ENCODE results near the gene FAM83B.
"Not testable (repeated sequence)": the region's sequence is repeated elsewhere in the genome, so short reads cannot be mapped to it uniquely, and the experiment has no call there.

The FAM83B gene

DNA sequence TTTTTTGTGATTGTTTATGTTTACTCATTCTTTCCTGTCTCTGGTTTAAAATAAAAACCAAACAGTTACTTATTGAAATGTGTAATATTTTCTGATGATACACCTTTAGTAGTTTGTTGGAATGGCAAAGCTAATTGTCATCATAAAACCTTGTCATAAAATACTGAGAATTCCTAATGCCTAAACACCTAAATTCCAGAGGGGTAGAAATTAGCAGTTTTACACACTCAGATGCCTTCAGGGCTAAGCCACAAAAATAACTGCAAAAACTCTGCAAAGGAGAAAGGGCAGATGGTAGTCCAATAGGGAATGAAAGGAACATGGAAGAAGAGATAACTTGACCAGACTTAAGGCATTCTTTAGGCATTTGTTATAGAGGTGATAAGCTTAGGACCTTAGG is 30.3 kb downstream of the FAM83B start:
- no peak for FAIRE-seq
- DNase-seq (ENCODE audit: insufficient read length, low spot score) = no peak
- TF ChIP-seq PAX5 (IDR thresholded peaks at IDR 0.05; ENCODE audit: insufficient read depth, low read length, severe bottlenecking) = no peak
- TF ChIP-seq POLR2A (IDR thresholded peaks at IDR 0.05; ENCODE audit: low read depth, low read length) = no peak
- no peak for TF ChIP-seq TAF1 (IDR thresholded peaks at IDR 0.05; ENCODE audit: low read depth, low read length)
- TF ChIP-seq SPI1 (IDR thresholded peaks at IDR 0.05; ENCODE audit: low read depth, low read length) = no peak
- TF ChIP-seq POU2F2 (IDR thresholded peaks at IDR 0.05; ENCODE audit: low read depth, low read length) = no peak
- TF ChIP-seq POLR2AphosphoS5 (IDR thresholded peaks at IDR 0.05; ENCODE audit: low read depth, low read length) = no peak

GRCh38 chr6:54877713-54878317 is 31.2 kb downstream of the FAM83B start:
- DNase-seq (ENCODE audit: insufficient read length, low spot score) (no peak), FAIRE-seq (no peak)
- TF ChIP-seq TAF1 (IDR thresholded peaks at IDR 0.05; ENCODE audit: low read depth, low read length) (no peak), PAX5 (IDR thresholded peaks at IDR 0.05; ENCODE audit: insufficient read depth, low read length, severe bottlenecking) (no peak), POU2F2 (IDR thresholded peaks at IDR 0.05; ENCODE audit: low read depth, low read length) (no peak), POLR2A (IDR thresholded peaks at IDR 0.05; ENCODE audit: low read depth, low read length) (no peak), SPI1 (IDR thresholded peaks at IDR 0.05; ENCODE audit: low read depth, low read length) (no peak)

GRCh38 chr6:54878718-54879117 is 32.1 kb downstream of the FAM83B start:
- FAIRE-seq = no peak
- no peak for TF ChIP-seq POLR2AphosphoS5 (IDR thresholded peaks at IDR 0.05; ENCODE audit: low read depth, low read length)
- no peak for DNase-seq (ENCODE audit: insufficient read length, low spot score)

- no peak for FAIRE-seq
- DNase-seq (ENCODE audit: insufficient read length, low spot score) = no peak
- no peak for TF ChIP-seq SPI1 (IDR thresholded peaks at IDR 0.05; ENCODE audit: low read depth, low read length)
- no peak for TF ChIP-seq POU2F2 (IDR thresholded peaks at IDR 0.05; ENCODE audit: low read depth, low read length)
- TF ChIP-seq POLR2AphosphoS5 (IDR thresholded peaks at IDR 0.05; ENCODE audit: low read depth, low read length) = no peak
- no peak for TF ChIP-seq POLR2A (IDR thresholded peaks at IDR 0.05; ENCODE audit: low read depth, low read length)
- no peak for TF ChIP-seq PAX5 (IDR thresholded peaks at IDR 0.05; ENCODE audit: insufficient read depth, low read length, severe bottlenecking)
Observed at GRCh38 chr6:54879188-54879985, 32.8 kb downstream of the FAM83B start.

GRCh38 chr6:54881067-54881730 is 34.6 kb downstream of the FAM83B start:
- DNase-seq (ENCODE audit: insufficient read length, low spot score) (no peak), FAIRE-seq (no peak)
- TF ChIP-seq POU2F2 (IDR thresholded peaks at IDR 0.05; ENCODE audit: low read depth, low read length) (no peak), POLR2AphosphoS5 (IDR thresholded peaks at IDR 0.05; ENCODE audit: low read depth, low read length) (no peak), POLR2A (IDR thresholded peaks at IDR 0.05; ENCODE audit: low read depth, low read length) (no peak), TAF1 (IDR thresholded peaks at IDR 0.05; ENCODE audit: low read depth, low read length) (no peak), PAX5 (IDR thresholded peaks at IDR 0.05; ENCODE audit: insufficient read depth, low read length, severe bottlenecking) (no peak), SPI1 (IDR thresholded peaks at IDR 0.05; ENCODE audit: low read depth, low read length) (no peak)

DNA sequence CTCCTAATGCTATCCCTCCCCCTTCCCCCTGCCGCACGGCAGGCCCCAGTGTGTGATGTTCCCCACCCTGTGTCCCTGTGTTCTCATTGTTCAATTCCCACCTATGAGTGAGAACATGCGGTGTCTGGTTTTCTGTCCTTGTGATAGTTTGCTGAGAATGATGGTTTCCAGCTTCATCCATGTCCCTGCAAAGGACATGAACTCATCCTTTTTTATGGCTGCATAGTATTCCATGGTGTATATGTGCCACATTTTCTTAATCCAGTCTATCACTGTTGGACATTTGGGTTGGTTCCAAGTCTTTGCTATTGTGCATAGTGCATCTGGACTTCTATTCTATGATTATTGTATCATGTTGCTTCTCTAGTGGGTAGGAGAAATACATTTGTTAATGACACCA is 35.3 kb downstream of the FAM83B start:
- DNase-seq (ENCODE audit: insufficient read length, low spot score); FAIRE-seq: not testable (repeated sequence)

DNA sequence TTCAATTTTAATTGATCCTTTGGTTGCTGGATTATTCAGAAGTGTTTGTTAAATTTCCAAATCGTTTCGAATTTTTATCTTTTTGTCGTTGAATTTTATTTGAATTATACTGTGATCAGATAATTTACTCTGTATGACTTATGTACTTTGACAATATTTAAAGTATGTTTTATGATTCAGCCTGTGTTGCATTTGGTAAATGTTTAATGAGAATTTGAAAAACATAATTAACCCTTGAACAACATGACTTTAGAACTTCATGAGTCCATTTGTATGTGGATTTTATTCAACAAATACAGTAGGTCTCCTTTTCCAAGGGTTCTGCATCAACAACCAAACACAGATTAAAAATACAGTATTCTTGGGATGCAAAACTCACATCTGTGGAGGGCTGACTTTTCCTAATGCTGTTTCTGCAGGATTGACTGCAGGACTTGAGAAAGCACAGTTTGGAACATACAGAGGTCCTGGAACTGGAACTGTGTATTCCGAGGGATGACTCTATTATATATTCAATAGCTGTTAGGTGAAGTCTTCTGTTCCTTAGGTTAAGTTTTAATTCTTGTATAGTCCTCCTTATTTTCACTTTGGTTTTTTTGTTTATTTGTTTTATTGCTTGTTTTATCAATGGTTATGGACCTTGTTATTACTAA is 40.5 kb downstream of the FAM83B start:
- no peak for FAIRE-seq
- DNase-seq (ENCODE audit: insufficient read length, low spot score) = no peak
- TF ChIP-seq POU2F2 (IDR thresholded peaks at IDR 0.05; ENCODE audit: low read depth, low read length) = no peak
- TF ChIP-seq SPI1 (IDR thresholded peaks at IDR 0.05; ENCODE audit: low read depth, low read length) = no peak

DNA sequence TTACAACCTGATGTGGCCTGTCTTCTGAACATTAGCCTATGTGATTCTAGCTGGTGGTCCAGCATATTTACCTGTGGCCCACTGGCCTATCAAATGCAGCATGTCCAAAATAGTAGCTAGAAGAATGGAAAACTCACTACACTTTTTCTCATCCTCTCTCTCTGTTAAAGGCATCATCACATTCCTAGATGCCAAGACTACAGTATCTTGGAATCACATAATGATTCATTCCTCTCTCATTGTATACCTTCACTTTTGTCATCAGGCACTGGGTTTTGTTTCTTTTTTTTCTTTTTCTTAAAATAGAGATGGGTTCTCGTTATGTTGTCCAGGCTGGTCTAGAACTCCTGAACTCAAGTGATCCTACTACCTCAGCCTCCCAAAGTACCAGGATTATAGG is 45.0 kb downstream of the FAM83B start:
- FAIRE-seq (no peak), DNase-seq (ENCODE audit: insufficient read length, low spot score) (no peak)
- TF ChIP-seq TAF1 (IDR thresholded peaks at IDR 0.05; ENCODE audit: low read depth, low read length) (no peak), POLR2A (IDR thresholded peaks at IDR 0.05; ENCODE audit: low read depth, low read length) (no peak), POU2F2 (IDR thresholded peaks at IDR 0.05; ENCODE audit: low read depth, low read length) (no peak), POLR2AphosphoS5 (IDR thresholded peaks at IDR 0.05; ENCODE audit: low read depth, low read length) (no peak), PAX5 (IDR thresholded peaks at IDR 0.05; ENCODE audit: insufficient read depth, low read length, severe bottlenecking) (no peak), SPI1 (IDR thresholded peaks at IDR 0.05; ENCODE audit: low read depth, low read length) (no peak)

GRCh38 chr6:54892831-54893230 is 46.3 kb downstream of the FAM83B start:
- DNase-seq (ENCODE audit: insufficient read length, low spot score) = no peak
- FAIRE-seq = no peak
- no peak for TF ChIP-seq POU2F2 (IDR thresholded peaks at IDR 0.05; ENCODE audit: low read depth, low read length)
- no peak for TF ChIP-seq SPI1 (IDR thresholded peaks at IDR 0.05; ENCODE audit: low read depth, low read length)
- no peak for TF ChIP-seq TAF1 (IDR thresholded peaks at IDR 0.05; ENCODE audit: low read depth, low read length)
- TF ChIP-seq POLR2AphosphoS5 (IDR thresholded peaks at IDR 0.05; ENCODE audit: low read depth, low read length) = no peak
- TF ChIP-seq PAX5 (IDR thresholded peaks at IDR 0.05; ENCODE audit: insufficient read depth, low read length, severe bottlenecking) = no peak
- TF ChIP-seq POLR2A (IDR thresholded peaks at IDR 0.05; ENCODE audit: low read depth, low read length) = no peak

DNA sequence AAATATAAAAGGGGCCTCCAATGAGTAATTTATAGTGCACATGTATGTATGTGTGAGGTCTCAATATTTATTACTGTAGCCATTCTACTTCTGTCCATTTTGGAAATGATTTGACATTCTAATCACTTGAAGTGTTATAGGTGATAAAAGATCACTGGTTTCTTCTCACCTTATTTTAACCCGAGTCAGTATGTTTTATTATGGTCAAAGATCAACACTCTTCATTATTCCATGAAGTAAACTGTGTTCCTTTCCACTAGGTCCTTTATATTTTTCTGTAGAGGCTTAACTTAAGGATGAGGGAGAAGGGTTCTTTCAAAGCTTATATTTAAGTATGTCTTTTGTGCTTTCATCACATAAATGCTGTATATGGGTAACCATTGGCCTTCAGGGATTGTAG is 47.2 kb downstream of the FAM83B start:
- TF ChIP-seq TAF1 (IDR thresholded peaks at IDR 0.05; ENCODE audit: low read depth, low read length) (no peak), SPI1 (IDR thresholded peaks at IDR 0.05; ENCODE audit: low read depth, low read length) (no peak), POLR2AphosphoS5 (IDR thresholded peaks at IDR 0.05; ENCODE audit: low read depth, low read length) (no peak), POLR2A (IDR thresholded peaks at IDR 0.05; ENCODE audit: low read depth, low read length) (no peak), POU2F2 (IDR thresholded peaks at IDR 0.05; ENCODE audit: low read depth, low read length) (no peak), PAX5 (IDR thresholded peaks at IDR 0.05; ENCODE audit: insufficient read depth, low read length, severe bottlenecking) (no peak)
- no peak for FAIRE-seq
- DNase-seq (ENCODE audit: insufficient read length, low spot score) = no peak

Measured in GM12891 (cell line).